ENCODE results near the gene ETF1. TPM values are rescaled to one million over a fixed set of nuclear protein-coding genes. Genes with fewer than 3 reads are reported as not detected.

Gene ETF1
- total RNA-seq, 2 donors from 2014 or later, result 106 to 109 TPM

DNA sequence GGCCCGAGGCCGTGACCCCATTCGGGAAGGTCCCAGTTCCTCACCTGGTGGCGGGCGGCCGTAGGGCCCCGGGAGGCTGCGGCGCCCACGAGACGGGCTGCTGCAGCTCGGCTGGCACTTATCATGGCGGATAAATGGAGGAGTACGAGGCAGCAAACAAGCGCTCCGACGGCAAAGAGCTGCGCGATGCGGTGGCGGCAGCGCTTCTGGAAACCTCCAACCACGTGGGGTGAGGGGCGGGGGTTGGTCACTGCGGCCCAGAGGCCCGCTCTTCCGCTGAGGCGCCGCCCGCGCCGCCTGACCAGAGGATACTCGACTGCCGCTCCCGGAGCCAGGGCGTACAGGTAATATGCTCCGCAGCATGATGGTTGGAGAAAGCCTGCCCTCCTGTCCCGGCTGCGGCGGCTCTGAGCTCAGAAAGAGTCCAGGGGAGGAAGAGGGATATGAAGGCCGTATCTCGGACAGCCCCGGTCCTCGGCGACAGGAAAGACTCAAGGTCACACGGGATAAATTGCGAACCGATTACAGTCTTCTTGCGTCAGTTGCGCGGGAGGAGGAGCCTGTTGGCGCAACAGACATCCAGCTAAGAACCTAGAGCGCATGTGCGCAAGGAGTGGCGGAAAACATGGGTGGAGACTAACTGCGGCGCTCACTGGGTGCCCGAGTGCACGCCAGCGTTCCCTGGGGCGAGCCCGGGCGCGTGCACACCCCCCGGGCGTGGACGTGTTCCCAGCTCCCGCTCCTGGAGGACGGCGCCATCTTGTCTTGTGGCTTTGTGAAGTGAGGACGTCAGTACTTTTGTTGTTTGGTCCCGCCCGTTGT, 32.4 kb upstream of the ETF1 start, which contains the start of gene HSPA9:
Gene HSPA9 (minus strand): TSS at position 208 of the 822 bp plus-strand sequence. CDS start 83 bp downstream, at position 125.
- Histone ChIP-seq H3K4me1 (ENCODE audit: control insufficient read depth, insufficient read depth, low read length) (no peaks in the 10 kb centered on the region), H3K4me3 (ENCODE audit: low read length) (peak within 1 kb of the TSS; percentile 99), H3K27ac (ENCODE audit: low read depth, low read length) (peak within 1 kb of the TSS; percentile 100), H3K27me3 (ENCODE audit: control insufficient read depth, insufficient read depth, low read length, poor library complexity, severe bottlenecking) (no peaks in the 10 kb centered on the region), H3K9ac (ENCODE audit: extremely low read depth, low read length, poor library complexity, severe bottlenecking) (peak within 1 kb of the TSS; percentile 99), H3K36me3 (ENCODE audit: control insufficient read depth, insufficient read depth, low read length) (peaks cover 36% of the 10 kb centered on the region), H3K9me3 (ENCODE audit: control insufficient read depth, low read length) (no peaks in the 10 kb centered on the region)
- Mint-ChIP-seq H3K9me3 (peaks cover 6% of the 10 kb centered on the region), H3K27me3 (ENCODE audit: insufficient read depth) (no peaks in the 10 kb centered on the region), H3K4me1 (peaks cover 8% of the 10 kb centered on the region), H3K27ac (peak within 1 kb of the TSS; percentile 100), H3K4me3 (peak within 1 kb of the TSS; percentile 99), H3K36me3 (ENCODE audit: low read depth) (peaks cover 38% of the 10 kb centered on the region)
- 1% methylated on average over 31 to 73 of the region's 73 CpGs for WGBS, 2 experiments (ENCODE audit: insufficient coverage in 1 of 2, insufficient read length in 1 of 2)
- DNase-seq, result peak; percentile 98
- TF ChIP-seq, protein P1, sequence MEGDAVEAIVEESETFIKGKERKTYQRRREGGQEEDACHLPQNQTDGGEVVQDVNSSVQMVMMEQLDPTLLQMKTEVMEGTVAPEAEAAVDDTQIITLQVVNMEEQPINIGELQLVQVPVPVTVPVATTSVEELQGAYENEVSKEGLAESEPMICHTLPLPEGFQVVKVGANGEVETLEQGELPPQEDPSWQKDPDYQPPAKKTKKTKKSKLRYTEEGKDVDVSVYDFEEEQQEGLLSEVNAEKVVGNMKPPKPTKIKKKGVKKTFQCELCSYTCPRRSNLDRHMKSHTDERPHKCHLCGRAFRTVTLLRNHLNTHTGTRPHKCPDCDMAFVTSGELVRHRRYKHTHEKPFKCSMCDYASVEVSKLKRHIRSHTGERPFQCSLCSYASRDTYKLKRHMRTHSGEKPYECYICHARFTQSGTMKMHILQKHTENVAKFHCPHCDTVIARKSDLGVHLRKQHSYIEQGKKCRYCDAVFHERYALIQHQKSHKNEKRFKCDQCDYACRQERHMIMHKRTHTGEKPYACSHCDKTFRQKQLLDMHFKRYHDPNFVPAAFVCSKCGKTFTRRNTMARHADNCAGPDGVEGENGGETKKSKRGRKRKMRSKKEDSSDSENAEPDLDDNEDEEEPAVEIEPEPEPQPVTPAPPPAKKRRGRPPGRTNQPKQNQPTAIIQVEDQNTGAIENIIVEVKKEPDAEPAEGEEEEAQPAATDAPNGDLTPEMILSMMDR (conservative IDR thresholded peaks at IDR 0.05), result peak; percentile 39

DNA sequence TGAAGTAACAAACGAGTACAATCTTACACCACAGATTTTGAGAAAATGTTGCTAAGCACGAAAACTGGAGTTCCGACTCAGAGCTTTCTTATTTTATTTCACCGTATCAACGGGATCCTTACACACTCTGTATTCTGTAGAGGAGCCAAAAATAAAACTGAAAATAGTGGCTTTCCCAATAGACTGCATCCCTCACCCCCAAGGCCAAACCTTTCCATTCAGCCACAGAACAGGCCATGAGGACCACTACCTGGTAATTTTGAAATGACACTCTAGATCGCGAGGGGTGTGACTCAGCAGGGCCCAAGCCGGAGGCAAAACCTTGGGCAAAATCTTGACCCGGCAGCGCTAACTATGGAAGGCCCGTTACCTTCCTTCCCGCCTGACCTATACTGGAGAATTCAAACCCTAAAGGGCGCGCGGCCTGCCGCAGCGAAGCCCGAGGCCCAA, 31.7 kb upstream of the ETF1 start:
- 0 to 3% methylated on average over 6 to 18 of the region's 18 CpGs for whole genome bisulfite sequencing, 2 experiments (ENCODE audit: insufficient coverage in 1 of 2, insufficient read length in 1 of 2)
- Histone ChIP-seq H3K9me3 (ENCODE audit: control insufficient read depth, low read length) (no peaks in the 10 kb centered on the region), H3K27me3 (ENCODE audit: control insufficient read depth, insufficient read depth, low read length, poor library complexity, severe bottlenecking) (no peaks in the 10 kb centered on the region), H3K36me3 (ENCODE audit: control insufficient read depth, insufficient read depth, low read length) (peaks cover 42% of the 10 kb centered on the region), H3K9ac (ENCODE audit: extremely low read depth, low read length, poor library complexity, severe bottlenecking) (peak overlapping the region; percentile 99), H3K27ac (ENCODE audit: low read depth, low read length) (peak overlapping the region; percentile 100), H3K4me3 (ENCODE audit: low read length) (peak overlapping the region; percentile 99), H3K4me1 (ENCODE audit: control insufficient read depth, insufficient read depth, low read length) (no peaks in the 10 kb centered on the region)
- TF ChIP-seq, protein P1 (conservative IDR thresholded peaks at IDR 0.05), result no peak
- H3K27me3 Mint-ChIP-seq (ENCODE audit: insufficient read depth), result no peaks in the 10 kb centered on the region
- DNase-seq, result no peak
- peak overlapping the region; percentile 100 for H3K27ac Mint-ChIP-seq
- peaks cover 8% of the 10 kb centered on the region for H3K4me1 Mint-ChIP-seq
- peaks cover 44% of the 10 kb centered on the region for H3K36me3 Mint-ChIP-seq (ENCODE audit: low read depth)
- H3K9me3 Mint-ChIP-seq, result peaks cover 6% of the 10 kb centered on the region
- peak overlapping the region; percentile 99 for H3K4me3 Mint-ChIP-seq

DNA sequence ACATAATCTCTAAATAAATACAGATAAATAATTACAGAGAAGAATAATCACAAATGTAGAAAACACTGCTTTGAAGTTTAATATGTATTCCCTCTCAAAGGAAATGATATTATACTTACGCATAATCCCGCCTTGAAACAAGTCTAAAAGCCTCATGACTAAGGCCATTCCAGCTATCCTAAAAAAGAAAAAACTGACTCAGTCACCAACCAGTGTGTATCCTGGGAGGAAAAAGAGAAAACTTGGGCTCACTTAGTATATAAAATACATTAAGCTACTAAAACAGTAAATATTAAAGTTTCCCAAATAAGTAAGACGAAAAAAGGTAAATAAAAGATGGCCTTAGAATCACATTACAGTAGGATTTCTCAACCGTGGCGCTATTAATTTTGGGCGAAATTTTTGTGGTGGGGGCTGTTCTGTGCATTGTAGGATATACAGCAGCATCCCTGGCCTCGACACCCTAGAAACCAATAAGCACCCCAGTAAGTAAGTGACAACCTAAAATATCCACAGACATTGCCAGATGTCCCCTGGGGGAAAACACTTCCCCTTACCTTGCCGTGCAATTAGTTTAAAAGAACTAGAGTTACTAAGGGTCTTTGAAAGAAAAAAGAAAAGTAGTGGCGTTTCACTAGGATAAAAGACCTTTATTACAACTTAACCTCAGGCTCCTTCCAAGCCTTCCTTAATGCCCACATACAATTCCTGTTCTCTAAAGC, 31.1 kb upstream of the ETF1 start:
- H3K36me3 ChIP-seq (ENCODE audit: control insufficient read depth, insufficient read depth, low read length), result peaks cover 47% of the 10 kb centered on the region
- TF ChIP-seq, protein P1 (conservative IDR thresholded peaks at IDR 0.05), result no peak
- Mint-ChIP-seq H3K9me3 (peaks cover 6% of the 10 kb centered on the region), H3K36me3 (ENCODE audit: low read depth) (peaks cover 49% of the 10 kb centered on the region), H3K27ac (peak overlapping the region; percentile 100), H3K27me3 (ENCODE audit: insufficient read depth) (no peaks in the 10 kb centered on the region), H3K4me1 (peaks cover 8% of the 10 kb centered on the region), H3K4me3 (peak overlapping the region; percentile 99)
- H3K27ac ChIP-seq (ENCODE audit: low read depth, low read length), result peak overlapping the region; percentile 100
- peak overlapping the region; percentile 99 for H3K4me3 ChIP-seq (ENCODE audit: low read length)
- no peaks in the 10 kb centered on the region for H3K4me1 ChIP-seq (ENCODE audit: control insufficient read depth, insufficient read depth, low read length)
- H3K9ac ChIP-seq (ENCODE audit: extremely low read depth, low read length, poor library complexity, severe bottlenecking), result peak overlapping the region; percentile 99
- H3K27me3 ChIP-seq (ENCODE audit: control insufficient read depth, insufficient read depth, low read length, poor library complexity, severe bottlenecking), result no peaks in the 10 kb centered on the region
- DNase-seq, result no peak
- H3K9me3 ChIP-seq (ENCODE audit: control insufficient read depth, low read length), result no peaks in the 10 kb centered on the region
- WGBS, 2 experiments (ENCODE audit: insufficient coverage in 1 of 2, insufficient read length in 1 of 2), result 46% methylated on average over 9 of the region's 9 CpGs; no CpG with 5 or more reads in 1 of the 2 experiments

All from endodermal cell (in vitro differentiated cells).